NCI-H226 (cell line): Measurements from ENCODE around the gene CHMP1A.
"Not testable (repeated sequence)": the region's sequence is repeated elsewhere in the genome, so short reads cannot be mapped to it uniquely, and the experiment has no call there.

Experiments used
- DNase-seq: peaks from one replicate; pipeline ENCODE4 v3.0.0-alpha.2; 2015

Gene CHMP1A

GRCh38 chr16:89657442-89658220 is at the start of gene CHMP1A, which contains the start of gene SPATA33:
Gene CHMP1A, minus strand, starts transcription at chr16:89657708. Its CDS starts 120 bp downstream, at chr16:89657588.
Gene SPATA33, plus strand, starts transcription at chr16:89657836. Its CDS starts 76 bp downstream, at chr16:89657912.
- DNase-seq, result peak; percentile 71

DNA sequence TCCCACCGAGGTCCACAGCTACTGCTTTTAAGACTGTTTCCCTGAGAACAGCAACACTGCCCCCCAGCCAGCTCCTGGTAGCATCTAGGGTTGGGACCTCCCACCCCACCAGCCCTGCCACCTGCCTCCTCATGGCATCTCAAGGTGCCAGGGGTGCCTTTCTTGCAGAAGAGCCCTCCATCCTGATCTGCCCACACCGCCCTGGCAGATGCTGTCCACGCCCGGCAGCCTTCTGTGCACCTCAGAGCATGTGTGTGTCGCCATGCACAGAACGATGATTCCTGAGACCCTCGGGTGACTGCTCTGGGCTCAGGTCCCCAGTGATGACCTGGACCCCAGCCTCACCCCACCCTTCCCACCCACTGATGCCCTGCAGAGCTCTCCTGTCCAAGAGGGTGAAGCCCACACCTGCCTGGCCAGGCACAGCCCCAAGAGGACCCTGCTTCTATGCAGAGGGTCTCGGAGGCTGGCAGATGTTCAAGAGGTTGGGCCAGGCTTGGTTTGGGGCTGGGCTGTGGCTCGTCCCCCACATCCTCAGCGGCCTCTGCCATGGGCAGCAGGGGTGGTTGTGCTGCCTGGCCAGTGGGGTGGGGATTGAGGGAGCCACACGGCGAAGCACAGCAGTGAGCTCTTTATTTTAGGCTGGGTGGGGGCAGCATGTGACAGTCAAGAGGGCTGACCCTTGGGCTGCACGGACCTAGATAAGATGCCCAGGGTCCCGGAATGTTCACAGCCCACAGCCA is 49.2 kb upstream of the CHMP1A start:
- DNase-seq, result no peak

GRCh38 chr16:89705006-89705405 is 47.5 kb upstream of the CHMP1A start:
- DNase-seq, result no peak

GRCh38 chr16:89704281-89704680 is 46.8 kb upstream of the CHMP1A start:
- no peak for DNase-seq

DNA sequence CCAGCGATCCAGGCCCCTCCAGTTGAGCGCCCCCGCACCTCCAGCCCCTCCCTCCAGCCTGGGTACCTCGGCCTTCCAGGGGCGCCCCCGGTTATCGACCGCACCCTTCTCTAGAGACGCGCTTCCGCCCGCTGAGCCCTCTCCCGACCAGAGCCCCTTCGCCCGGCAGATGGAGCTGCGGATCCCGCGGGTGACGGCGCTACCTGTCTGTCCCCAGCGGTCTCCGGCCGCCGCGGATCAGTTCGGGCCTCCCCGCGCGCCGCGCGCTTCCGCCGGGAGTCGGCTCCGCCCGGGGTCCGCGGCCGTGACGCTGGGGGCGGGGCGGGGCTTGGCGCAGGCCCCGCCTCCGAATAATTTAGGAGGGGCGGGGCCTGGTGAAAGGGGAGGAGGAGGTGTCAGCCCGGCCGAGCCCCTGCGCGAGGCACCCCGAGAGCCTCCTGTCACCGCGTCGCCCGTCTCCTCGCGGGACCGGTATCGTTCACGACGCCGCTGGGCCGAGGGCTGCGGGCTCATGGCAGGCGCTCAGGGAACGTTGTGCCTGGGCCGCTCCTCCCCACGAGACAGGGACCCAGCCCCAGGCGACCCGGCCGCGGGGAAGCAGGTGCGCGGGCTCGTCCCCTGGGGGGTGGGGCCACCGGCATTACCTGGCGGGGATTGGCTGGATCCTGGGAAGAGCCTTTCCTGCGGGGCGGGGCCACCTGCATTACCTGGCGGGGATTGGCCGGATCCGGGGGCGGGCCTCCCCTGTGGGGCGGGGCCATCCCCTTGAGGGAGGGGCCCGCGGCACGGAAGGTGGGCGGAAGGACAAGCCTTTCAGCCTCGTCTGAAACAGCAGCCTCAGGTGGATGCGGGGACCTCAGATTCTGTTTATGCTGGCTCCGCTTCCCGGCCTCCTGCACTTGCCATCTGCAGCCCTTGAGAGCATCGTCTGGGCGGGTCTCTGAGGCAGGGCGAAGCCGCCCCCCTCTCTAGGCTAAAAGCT is 44.2 kb upstream of the CHMP1A start, which contains the start of gene SPATA2L:
Gene SPATA2L (minus strand): TSS at position 281 of the 982 bp plus-strand sequence. CDS start 473 bp downstream, outside the sequence.
- DNase-seq, result peak; percentile 89

- DNase-seq, result peak; percentile 57
Observed at GRCh38 chr16:89700649-89701424, 43.3 kb upstream of the CHMP1A start.

DNA sequence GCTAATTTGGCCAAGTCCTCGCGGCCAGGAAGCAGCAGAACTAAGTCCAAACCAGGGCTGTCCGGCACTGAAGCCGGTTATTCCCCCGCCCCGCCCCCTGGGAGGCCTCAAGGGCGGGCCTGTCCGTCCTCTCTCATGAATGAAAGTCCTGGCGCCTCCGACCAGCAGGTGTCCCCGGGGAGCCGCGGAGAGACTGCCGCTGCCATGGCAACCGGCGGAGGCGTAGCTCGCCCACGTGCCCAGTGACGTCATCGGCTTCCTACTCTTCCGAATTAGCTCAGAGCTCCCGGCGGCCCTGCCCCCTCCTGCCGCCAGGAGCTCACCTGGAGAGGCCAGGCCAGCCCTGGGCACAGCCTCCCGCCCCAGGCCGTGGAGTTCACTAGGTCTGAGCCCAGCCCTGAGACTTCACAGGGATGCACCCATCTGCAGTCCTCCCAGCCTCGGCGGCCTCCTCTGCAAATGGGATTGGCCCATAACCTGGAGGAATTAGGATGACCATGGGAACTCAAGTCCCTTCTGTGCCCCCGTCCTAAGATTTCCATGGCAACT is 42.7 kb upstream of the CHMP1A start:
- DNase-seq, result peak; percentile 97

GRCh38 chr16:89699629-89700099 is 42.2 kb upstream of the CHMP1A start:
- not testable (repeated sequence) for DNase-seq

GRCh38 chr16:89698717-89699116 is 41.2 kb upstream of the CHMP1A start:
- DNase-seq, result not testable (repeated sequence)

- DNase-seq, result no peak
Observed at GRCh38 chr16:89697616-89698331, 40.3 kb upstream of the CHMP1A start.

DNA sequence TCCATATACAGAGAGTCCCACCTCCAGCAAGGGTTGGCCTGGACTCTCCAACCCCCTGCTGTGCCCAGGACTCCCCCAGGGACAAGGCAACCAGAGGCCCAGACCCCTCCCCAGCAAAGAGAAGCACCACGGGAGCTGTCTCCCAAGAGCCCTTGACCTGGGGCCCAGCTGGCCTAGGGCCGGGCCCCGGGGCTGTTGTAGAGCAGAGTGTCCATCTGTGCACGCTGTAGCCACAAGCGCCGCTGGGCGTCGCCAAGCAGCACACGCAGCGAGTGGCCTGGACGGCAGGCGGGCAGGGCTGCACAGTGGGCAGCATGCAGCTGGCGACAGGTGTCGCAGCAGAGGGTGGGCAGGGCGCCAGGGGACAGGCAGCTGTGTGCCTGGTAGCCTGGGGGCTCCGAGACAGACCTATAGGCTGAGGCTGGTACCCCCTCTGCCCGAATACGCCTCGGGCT is 39.7 kb upstream of the CHMP1A start:
- no peak for DNase-seq

- no peak for DNase-seq
Observed at GRCh38 chr16:89696670-89697128, 39.2 kb upstream of the CHMP1A start.

- no peak for DNase-seq
Observed at GRCh38 chr16:89695875-89696669, 38.6 kb upstream of the CHMP1A start.

DNA sequence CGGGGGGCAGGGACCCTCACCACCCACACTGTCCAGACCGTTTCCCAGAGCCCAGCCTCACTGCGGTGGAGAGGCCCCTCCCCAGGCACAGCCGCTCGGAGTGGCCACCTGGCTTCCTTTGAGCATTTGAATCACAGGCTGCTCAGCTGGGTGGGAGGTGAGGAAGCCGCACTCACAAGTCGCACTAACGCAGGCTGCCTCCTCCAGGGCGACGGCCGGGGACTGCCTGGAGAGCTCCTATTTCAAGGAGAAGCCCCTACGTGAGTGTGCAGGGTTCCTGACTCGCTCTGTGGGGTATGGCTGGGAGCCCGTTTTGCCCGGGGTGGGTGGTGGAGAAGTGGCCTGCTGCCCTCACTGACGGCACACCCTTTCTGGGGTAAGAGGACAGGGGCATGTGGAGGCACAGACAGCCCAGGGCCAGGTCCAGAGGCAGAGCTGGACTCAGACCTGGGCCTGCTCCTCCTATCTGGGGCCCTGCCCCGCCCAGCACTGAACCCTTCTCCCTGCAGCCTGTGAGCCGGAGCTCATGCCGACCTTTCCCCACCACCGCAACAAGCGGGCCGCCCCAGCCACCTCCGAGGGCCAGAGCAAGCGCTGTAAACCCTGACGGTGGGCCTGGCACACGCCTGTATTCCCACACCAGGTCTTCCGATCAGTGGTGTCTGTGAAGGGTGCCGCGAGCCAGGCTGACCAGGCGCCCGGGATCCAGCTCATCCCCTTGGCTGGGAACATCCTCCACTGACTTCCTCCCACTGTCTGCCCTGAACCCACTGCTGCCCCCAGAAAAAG is 37.8 kb upstream of the CHMP1A start:
- DNase-seq, result no peak

- not testable (repeated sequence) for DNase-seq
Observed at GRCh38 chr16:89694784-89695085, 37.2 kb upstream of the CHMP1A start.

- no peak for DNase-seq
Observed at GRCh38 chr16:89693931-89694783, 36.6 kb upstream of the CHMP1A start.

DNA sequence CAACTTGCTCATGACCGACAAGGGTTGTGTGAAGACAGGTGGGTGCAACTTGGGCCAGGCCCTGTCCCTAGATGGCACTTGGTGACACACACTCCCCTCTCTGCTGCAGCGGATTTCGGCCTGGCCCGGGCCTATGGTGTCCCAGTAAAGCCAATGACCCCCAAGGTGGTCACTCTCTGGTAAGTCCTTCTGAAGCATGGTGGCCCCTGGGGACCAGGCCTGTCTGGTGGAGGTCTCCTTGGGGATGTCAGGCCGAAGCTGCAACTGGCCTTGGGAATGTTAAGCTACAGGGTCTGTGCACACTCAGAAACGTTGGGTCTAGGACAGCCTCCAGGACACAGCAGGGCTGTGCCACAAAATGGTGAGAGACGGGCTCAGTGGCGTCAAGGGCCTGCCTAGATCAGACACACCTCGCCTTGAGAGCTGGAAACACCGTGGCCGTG is 35.8 kb upstream of the CHMP1A start:
- DNase-seq, result no peak
